Activated CD4-positive, alpha-beta T cell treated with anti-CD3 and anti-CD28 coated beads for 1 hour (primary cell): ENCODE results near the gene DNM2.
"Not testable (repeated sequence)": the region's sequence is repeated elsewhere in the genome, so short reads cannot be mapped to it uniquely, and the experiment has no call there.

Experiments used
- DNase-seq: peaks from one replicate; pipeline ENCODE4 v3.0.0-alpha.2; 2020

The DNM2 gene

GRCh38 chr19:10756371-10756770 lies 38.5 kb downstream of the DNM2 start:
- DNase-seq, result no peak

- DNase-seq, result no peak
Observed at GRCh38 chr19:10756791-10757190, 38.9 kb downstream of the DNM2 start.

- not testable (repeated sequence) for DNase-seq
Observed at GRCh38 chr19:10758050-10758449, 40.2 kb downstream of the DNM2 start.

GRCh38 chr19:10758978-10759377 lies 41.1 kb downstream of the DNM2 start:
- DNase-seq, result no peak

- peak; percentile 21 for DNase-seq
Observed at GRCh38 chr19:10760273-10760944, 42.5 kb downstream of the DNM2 start.

- DNase-seq, result no peak
Observed at GRCh38 chr19:10761443-10762250, 43.8 kb downstream of the DNM2 start.

- no peak for DNase-seq
Observed at GRCh38 chr19:10762656-10763055, 44.8 kb downstream of the DNM2 start.

GRCh38 chr19:10763411-10763810 lies 45.5 kb downstream of the DNM2 start:
- no peak for DNase-seq

- DNase-seq, result no peak
Observed at GRCh38 chr19:10763828-10764339, 46.0 kb downstream of the DNM2 start.

- no peak for DNase-seq
Observed at GRCh38 chr19:10764340-10764894, 46.5 kb downstream of the DNM2 start.

- no peak for DNase-seq
Observed at GRCh38 chr19:10766049-10766623, 48.3 kb downstream of the DNM2 start.

GRCh38 chr19:10766671-10767201 lies 48.9 kb downstream of the DNM2 start:
- DNase-seq, result no peak

GRCh38 chr19:10767726-10768125 lies 49.8 kb downstream of the DNM2 start:
- no peak for DNase-seq

GRCh38 chr19:10768369-10768768 lies 50.5 kb downstream of the DNM2 start:
- no peak for DNase-seq

- no peak for DNase-seq
Observed at GRCh38 chr19:10768936-10769335, 51.1 kb downstream of the DNM2 start.

GRCh38 chr19:10769533-10770491 lies 51.9 kb downstream of the DNM2 start:
- DNase-seq, result no peak

- no peak for DNase-seq
Observed at GRCh38 chr19:10773969-10774368, 56.1 kb downstream of the DNM2 start.

GRCh38 chr19:10774893-10775292 lies 57.0 kb downstream of the DNM2 start:
- no peak for DNase-seq

- no peak for DNase-seq
Observed at GRCh38 chr19:10776900-10777650, 59.2 kb downstream of the DNM2 start.

GRCh38 chr19:10780368-10780767 lies 62.5 kb downstream of the DNM2 start:
- no peak for DNase-seq

- DNase-seq, result no peak
Observed at GRCh38 chr19:10782795-10783194, 64.9 kb downstream of the DNM2 start.
